Activated CD4-positive, alpha-beta T cell treated with anti-CD3 and anti-CD28 coated beads for 4 hours (primary cell): ENCODE data around the gene ZNF474.
"Not testable (repeated sequence)": the region's sequence is repeated elsewhere in the genome, so short reads cannot be mapped to it uniquely, and the experiment has no call there.

Experiments
- DNase-seq, 2 donors: peaks; one replicate each; pipeline ENCODE4 v3.0.0-alpha.2; 2020

The ZNF474 gene

DNA sequence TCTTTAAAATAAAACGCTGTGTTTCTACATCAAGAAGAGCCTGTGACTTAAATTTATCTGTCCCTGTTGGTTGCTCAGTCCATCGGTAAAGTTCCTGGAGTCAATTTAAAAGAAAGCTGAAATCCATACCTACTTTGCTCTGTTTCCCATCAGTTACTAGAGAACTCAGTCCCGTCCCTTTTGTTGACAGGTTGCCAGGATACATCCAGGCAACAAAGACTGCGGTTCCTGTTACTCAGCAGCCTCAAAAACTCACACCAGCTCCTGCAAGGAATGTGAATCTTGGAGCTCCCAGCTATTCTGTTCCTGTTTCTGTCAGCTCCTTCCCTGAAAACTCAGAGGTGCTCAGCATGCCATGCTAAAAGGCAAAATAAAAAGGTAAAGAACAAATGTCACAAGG is at the start of gene ZNF474:
ZNF474 (plus strand) TSS at position 241 of the 400 bp plus-strand sequence. CDS start 22,445 bp downstream, outside the sequence.
- no peak for DNase-seq

- no peak for DNase-seq
These were observed 47.8 kb upstream of the ZNF474 start for GRCh38 chr5:122081541-122081940.

GRCh38 chr5:122083535-122083934 is 45.8 kb upstream of the ZNF474 start:
- no peak for DNase-seq

DNA sequence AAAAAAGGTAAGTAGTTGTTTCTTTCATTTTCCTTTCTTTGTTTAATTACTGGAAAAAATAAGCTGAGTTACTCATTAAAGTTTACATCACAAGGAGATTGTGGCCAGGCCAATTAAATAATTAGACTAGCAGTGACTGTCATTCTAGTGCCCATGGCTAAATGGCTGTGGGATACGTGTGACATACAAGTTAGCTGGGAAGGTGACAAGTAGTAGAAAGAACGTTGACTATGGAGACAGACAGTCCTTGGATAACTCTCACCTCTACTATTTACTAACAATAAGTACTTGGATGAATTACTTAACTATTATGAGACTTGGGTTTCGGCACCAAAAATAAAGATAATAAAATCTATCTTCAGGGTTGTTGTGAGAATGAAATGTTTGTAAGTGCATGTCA is 44.3 kb upstream of the ZNF474 start:
- no peak for DNase-seq

DNA sequence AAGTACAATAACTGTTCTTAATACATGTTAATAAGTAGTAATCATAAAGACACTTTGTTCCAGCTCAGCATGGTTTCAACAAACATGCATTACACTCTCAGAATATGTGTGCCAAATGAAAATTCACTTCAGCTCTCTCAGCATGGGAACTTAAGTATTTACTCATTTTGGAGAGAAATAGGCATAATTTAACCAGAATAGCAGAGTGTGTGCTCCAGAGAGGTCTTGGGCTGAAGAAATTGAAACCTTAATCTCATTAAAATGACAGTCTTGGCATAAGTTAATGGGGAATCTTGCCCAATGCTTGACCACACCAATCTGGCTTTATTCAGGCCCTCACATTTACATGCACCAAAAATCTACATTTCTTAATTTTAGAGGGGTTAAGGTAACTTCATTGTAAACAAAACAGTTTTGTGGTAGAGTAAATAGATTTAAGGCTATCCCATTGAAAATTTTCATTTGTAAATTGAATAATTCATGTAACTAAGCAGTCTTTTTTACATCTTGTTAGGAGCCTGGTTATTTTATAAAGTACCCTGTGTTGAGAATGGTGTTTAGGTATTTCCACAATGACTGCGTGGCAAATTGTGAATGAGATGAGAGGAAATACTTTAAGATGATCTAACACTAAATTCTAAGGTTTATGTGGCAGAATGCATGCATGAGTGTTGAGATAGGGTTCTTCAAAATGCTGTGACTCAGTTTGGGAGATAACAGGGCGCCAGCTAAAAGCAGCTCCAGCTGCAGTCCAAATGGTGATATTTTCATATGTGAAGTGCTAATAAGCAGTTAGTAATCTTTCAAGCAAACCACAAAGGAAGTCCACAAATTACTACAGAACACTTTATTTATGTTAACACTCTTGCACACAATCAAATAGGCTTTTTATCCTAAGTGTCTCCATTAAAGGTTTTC is 40.0 kb upstream of the ZNF474 start:
- DNase-seq = no peak

DNA sequence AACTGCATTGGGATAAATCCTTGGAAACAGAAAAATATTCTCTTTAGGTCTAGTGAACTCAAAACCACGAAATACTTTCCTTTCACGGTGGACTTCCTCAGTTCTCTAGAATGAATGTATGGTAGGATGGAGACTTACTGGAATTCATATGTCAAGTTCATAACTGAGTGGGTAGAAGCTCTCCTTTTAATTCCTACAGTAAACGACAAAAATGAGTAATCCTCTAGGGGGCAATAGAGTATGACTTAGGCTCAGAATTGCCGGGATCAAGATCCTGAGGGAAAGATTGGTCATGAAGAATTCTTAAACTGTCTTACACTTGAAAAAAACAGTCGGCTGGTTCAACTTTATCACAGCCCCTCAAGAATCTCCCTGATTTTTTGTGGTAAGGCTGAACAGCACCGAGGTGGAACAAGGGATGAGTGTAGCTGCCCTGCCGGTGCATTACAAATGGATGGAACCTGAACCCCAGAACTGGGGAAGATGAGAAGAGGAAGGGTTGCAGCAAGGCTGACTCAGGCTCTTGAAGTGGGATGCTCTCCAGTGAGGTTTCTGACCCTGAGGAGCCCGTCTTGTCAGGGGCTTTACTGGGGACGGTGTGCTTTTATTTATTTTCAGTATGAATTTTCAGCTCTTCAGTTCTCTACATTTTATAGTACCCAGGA is 37.3 kb upstream of the ZNF474 start:
- no peak for DNase-seq

- DNase-seq = no peak
These were observed 35.7 kb upstream of the ZNF474 start for GRCh38 chr5:122093415-122094180.

DNA sequence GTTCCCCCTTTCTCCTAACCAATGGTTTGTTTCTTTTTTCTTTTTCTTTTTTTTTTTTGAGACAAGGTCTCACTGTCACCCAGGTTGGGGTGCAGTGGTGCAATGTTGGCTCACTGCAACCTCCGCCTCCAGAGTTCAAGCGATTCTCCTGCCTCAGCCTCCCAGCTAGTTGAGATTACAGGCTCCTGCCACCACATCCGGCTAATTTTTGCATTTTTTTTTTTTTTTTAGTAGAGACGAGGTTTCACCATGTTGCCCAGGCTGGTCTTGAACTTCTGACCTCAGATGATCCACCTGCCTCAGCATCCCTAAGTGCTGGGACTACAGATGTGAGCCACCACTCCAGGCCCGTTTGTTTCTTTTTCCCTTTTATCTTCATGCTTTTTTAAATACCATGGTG is 35.1 kb upstream of the ZNF474 start:
- not testable (repeated sequence) for DNase-seq

- no peak for DNase-seq
These were observed 34.2 kb upstream of the ZNF474 start for GRCh38 chr5:122095158-122095557.

DNA sequence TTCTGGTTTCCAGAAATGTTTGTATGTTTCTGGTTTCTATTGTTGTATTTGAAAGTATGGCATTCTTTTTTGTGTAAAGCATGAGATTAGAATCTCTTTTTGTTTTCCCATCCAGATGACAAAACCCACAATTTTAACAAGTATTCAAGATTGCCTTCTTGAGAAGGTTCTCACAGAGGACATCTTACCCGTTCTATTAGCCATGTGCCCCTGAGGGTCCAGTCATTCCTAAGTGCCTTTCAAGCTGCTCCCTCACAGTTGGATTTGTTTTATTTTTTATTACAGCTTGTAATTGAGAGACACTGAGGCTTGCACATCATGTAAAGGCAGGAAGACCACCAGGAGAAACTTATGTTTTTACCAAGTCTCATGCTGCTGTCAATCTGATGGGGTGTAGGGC is 32.0 kb upstream of the ZNF474 start:
- DNase-seq = no peak

DNA sequence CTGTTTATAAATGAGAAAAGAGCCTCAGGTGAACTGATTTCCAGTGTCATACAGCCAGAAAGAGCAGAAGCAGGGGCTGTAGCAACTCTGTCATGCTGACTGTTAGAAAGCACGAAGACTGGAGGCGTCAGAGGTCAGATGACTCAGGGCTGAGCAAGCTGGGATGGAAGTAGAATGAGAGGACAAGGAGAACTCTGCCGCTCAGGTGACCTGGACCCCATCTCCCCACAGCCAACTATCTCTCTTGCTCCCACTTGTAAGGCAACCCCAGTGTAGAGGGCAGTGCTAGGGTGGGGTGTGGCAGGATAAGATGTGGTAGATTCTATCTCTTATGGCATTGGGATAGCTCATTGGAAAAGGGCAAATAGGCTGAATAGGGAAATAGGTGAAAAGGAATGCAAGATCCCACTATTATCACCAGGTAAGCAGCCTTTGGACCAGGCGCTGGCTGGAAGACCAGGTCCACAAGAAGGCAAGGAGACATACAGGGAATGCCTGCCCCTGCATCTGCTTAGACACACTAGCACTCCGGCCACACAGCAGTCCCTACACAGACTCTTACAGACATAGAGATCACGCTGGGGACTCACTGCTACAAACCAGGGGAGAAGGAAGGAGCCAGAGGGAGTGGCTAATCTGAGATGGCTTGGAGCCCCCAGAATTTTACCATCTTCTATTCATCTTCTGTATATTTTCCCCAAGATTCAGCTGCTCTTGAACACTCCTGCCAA is 30.1 kb upstream of the ZNF474 start:
- no peak for DNase-seq

DNA sequence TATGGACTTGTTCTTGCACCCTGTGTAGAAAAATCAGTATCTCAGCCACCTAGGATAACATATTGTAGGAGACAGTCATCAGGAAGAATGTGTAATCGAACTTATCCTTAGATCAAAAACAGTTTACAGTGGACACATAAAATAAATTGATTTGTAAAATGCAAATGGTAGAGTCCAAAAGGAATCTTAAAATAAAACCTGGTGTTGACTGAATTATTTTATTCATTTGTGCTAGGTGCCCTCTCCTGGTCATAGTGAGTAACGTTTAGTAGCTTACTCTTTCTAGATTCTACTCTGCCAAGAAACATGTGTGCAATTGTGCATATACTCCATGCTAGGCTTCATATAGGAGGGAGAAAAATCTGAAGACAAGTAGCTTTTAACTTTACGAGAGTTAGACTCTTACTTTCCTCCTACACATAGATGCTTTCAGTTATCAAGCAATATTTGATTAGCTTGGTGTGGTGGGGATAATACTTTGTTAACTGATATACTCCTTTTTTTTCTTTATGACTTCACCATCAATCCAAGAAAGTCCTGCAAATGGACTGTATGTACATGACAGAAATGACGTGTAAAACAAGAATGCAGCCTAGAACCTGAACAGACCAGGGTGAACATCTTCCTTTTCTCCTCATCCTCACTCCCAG is 27.6 kb upstream of the ZNF474 start:
- DNase-seq = no peak

DNA sequence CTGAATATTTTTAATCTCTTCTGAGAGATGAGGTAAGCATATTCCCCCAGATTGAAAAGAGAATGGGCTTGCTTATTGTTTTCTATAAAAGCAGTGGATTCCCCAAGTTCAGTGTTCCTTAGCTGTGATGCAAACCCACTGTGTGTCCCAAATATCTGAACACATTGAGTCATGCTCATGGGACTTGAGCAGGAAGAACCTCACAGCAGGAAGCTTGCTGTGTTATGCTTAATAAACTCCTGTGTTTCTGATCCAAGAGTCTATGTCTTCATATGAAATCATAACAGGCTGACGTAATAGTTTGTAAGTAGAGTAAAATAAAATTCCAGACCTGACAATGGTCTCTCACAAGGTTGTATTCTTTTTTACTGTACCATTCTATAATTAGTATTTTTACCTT is 26.5 kb upstream of the ZNF474 start:
- DNase-seq = no peak

GRCh38 chr5:122105909-122106308 is 23.4 kb upstream of the ZNF474 start:
- no peak for DNase-seq

DNA sequence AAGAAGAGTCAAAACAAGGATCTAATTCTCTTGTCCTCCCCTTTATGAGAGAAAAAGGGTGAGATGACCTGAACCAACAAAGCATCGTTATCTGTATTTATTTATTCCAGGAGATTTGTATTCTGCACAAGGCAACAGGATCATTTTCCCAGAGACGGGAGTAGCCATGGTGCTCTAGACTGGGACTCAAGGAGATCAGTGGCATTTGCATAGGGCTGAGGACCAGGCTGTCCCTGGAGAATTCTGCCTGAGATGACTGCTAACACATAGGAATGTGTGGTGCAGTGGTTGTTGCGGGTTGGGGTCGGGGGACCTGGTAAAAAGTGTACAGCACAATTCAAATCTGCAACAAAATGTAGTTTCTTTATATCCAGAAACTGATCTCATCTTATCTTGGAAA is 22.3 kb upstream of the ZNF474 start:
- DNase-seq = no peak

GRCh38 chr5:122110987-122111386 is 18.4 kb upstream of the ZNF474 start:
- no peak for DNase-seq

DNA sequence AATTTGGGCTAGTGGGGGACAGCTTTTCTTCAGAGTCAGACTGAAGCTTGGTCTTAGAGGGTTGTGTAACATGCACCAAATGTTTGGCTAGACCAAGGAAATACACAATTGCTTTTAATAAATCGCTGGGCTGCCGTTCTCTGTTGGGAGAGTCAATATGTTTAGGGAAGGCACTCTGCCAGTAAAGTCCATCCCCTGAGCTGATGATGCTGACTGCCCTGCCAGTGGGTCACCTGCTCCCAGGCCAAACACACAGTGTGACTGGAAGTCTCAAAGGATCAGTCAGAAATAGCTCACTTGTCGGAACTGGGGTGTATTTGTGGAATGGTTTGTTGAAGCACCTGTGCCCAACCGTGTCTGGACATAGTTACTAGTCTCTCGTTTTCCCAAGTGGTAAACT is 17.9 kb upstream of the ZNF474 start:
- no peak for DNase-seq

DNA sequence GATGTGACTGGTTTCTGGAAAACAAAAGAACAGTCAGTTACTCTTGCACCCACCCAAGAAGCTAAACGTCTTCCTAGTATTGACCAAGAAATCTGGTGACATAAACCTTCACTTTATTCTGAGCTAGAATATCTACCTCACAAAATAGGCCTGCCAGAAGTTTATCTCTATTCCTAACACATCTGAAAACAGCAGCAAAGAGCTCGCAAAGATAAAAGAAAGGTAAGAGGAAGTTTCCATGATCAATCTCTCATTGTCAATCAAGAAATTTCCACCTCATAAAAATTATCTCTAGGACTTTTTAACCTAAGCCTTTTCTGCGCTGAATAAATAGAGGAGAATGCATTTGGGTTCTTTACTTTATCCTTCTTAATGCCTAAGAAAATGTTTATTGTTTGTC is 17.3 kb upstream of the ZNF474 start:
- no peak for DNase-seq

DNA sequence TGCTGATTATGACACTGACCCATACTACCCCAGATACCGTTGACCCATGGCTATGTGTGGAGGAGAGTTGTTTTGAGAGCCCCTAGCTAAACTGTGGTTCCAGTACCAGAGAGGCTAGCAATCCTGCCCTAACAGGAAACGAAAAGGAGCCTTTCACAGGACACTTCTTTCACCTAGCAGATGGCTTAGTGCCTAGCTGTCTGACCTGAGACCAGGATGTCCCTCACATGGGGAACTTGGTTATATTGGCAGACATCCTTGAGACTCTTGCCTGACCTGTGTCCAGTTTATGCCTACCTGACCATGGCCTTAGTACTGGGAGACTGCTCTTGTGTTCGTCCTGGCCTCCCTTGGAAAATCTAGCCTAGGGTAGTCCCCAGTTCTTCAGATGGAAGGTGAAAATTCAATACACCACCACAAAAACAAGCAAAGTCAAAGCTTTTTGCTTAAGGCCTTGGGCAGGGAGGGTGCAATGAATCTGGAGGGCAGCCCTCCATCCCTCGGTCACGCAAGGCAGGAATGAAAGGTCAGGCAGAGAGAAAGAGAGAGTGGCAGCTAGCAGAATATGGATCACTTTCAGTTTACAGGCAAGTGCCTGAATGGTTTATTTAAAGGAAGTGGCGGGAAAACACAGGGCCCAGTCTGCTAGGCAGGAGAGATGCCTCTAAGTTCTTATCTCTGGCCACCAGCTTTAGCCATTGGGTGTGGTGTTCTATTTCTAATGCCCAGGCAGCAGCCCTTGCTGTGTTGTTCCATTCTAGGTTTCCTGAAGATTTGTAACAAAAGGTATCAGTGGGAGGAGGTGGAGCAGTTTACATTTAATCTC is 16.4 kb upstream of the ZNF474 start:
- DNase-seq = no peak

GRCh38 chr5:122114501-122114900 is 14.8 kb upstream of the ZNF474 start:
- no peak for DNase-seq

GRCh38 chr5:122118356-122118948 is 10.9 kb upstream of the ZNF474 start:
- DNase-seq = no peak
